H1 (cell line): ENCODE results near the gene SEMA7A. TPM values are rescaled to one million over a fixed set of nuclear protein-coding genes. Genes with fewer than 3 reads are reported as not detected.

Experiments
- CTCF ChIP-seq, 3 experiments: IDR thresholded peaks; 1 replicate in 2 of 3; 2 replicates in 1 of 3; pipeline versions ENCODE4 v1.5.1 to v1.6.1; 2011; ENCODE audit warnings: low read length in 3 of 3, mild to moderate bottlenecking in 3 of 3, inconsistent platforms in 2 of 3, low read depth in 1 of 3, moderate library complexity in 1 of 3; ENCODE audit not compliant: insufficient read depth in 1 of 3; ENCODE audit errors: control extremely low read depth in 1 of 3
- SAP30 ChIP-seq: fragments of 300-600 bp; sonication (generic); IDR thresholded peaks from 2 replicates; pipeline ENCODE4 v1.7.1; 2012; ENCODE audit warnings: low read length, moderate library complexity, mild to moderate bottlenecking, inconsistent platforms; ENCODE audit not compliant: insufficient read depth, insufficient replicate concordance
- SIN3A ChIP-seq, 2 experiments: IDR thresholded peaks in 1 of 2; conservative IDR thresholded peaks in 1 of 2; 2 replicates each; pipeline ENCODE4 v1.6.1; 2011 to 2012; ENCODE audit warnings: low read length in 2 of 2, improper control_type of control experiment in 1 of 2, low read depth in 1 of 2, mild to moderate bottlenecking in 1 of 2
- SIRT6 ChIP-seq: IDR thresholded peaks from one replicate; pipeline ENCODE4 v1.7.1; 2012; ENCODE audit warnings: low read length, inconsistent platforms
- polyA plus RNA-seq, 7 experiments: library from polyadenylated mRNA; depleted of rRNA in 3 of 7; stranded (reverse) in 5 of 7; unstranded in 2 of 7; fragments of >200 nt in 5 of 7; fragments of 200-250 nt in 2 of 7; gene quantifications; 1 replicate in 5 of 7; 2 replicates in 1 of 7; 4 replicates in 1 of 7; pipeline versions ENCODE4 v1.2.1 to v1.2.3, GENCODE V29; 2011 to 2013; ENCODE audit warnings: missing spikeins in 2 of 7, mixed read lengths in 2 of 7
- total RNA-seq: library from RNA; stranded (reverse); fragmentation: NEBNext Ultra II Directional; extraction: Animal tissue kit (Norgen Biotek cat#: 25700); gene quantifications from 2 replicates; pipeline ENCODE4 v1.2.1, GENCODE V29; 2021

The SEMA7A gene
- total and polyA plus RNA-seq, 2 of the 8 experiments (the other 6 are each of a cell fraction or from before 2014, with no cell fraction given), result 10.7 to 15.0 TPM

- TF ChIP-seq CTCF (IDR thresholded peaks at IDR 0.05; ENCODE audit: control extremely low read depth in 1 of 3, insufficient read depth in 1 of 3, low read depth in 1 of 3, low read length in 3 of 3) (peak; percentile 85 to 98 (median 94)), SAP30 (no peak), SIRT6 (no peak), SIN3A (conservative IDR thresholded peaks at IDR 0.05 in 1 of 2, IDR thresholded peaks at IDR 0.05 in 1 of 2; ENCODE audit: low read depth in 1 of 2, low read length in 2 of 2) (peak in 1 of 2 experiments; percentile 94; a peak in 2 of 4 replicates)
These were observed 51.5 kb downstream of the SEMA7A start (continued) for GRCh38 chr15:74382004-74382816.
